ENCODE data around the gene MPST. TPM values are rescaled to one million over a fixed set of nuclear protein-coding genes. Genes with fewer than 3 reads are reported as not detected.
A peak's percentile ranks its signal among the peaks of the same experiment; 100 is the strongest.

Gene MPST
- total and polyA plus RNA-seq, 5 donors from 2014 or later, result 10.3 to 32.6 (median 22.0) TPM

DNA sequence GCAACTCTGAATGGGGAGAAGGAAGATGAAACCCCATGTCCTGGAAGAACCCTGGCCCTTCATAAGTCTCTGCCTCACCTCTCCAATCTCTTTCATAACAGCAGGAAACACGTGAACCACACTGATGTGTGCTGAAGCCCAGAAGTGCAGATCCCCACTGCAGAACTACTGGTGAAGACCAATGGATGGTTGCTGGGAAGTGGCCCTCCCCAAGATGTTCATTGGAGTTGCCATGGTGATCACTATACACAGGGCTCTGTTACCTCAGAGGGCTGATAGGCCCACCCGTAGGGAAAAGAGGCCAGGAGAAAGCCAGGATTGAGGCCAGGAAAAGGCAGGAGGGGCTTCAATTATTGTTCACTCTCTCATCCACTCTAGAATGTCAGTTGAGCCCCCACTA is 11.9 kb upstream of the MPST start:
- Mint-ChIP-seq H3K27ac (no peak overlapping the region), H3K27me3 (peaks cover 32% of the 10 kb centered on the region), H3K9me3 (peaks cover 0 to 1% (median 0%) of the 10 kb centered on the region in 7 donors), H3K4me1 (peaks cover 0 to 2% (median 0%) of the 10 kb centered on the region in 4 donors), H3K36me3 (no peaks in the 10 kb centered on the region), H3K4me3 (no peak overlapping the region)
- Histone ChIP-seq H3K27ac (ENCODE audit: insufficient read depth, low read length, poor library complexity, severe bottlenecking) (no peak overlapping the region), H3K36me3 (ENCODE audit: control insufficient read depth, insufficient read depth, low read length) (no peaks in the 10 kb centered on the region), H3K9me3 (ENCODE audit: control insufficient read depth in 2 of 2, low read length in 2 of 2) (peaks cover 0 to 1% of the 10 kb centered on the region in 2 experiments), H3K4me3 (ENCODE audit: low read depth, low read length) (no peak overlapping the region), H3K4me1 (ENCODE audit: control insufficient read depth, insufficient read depth, low read length, poor library complexity, severe bottlenecking) (no peaks in the 10 kb centered on the region), H3K27me3 (ENCODE audit: control insufficient read depth, insufficient read depth, low read length) (peaks cover 3% of the 10 kb centered on the region)
- ATAC-seq (ENCODE audit: low read depth in 2 of 2) (no peak), DNase-seq (peak in 1 of 3 donors; percentile 14)

DNA sequence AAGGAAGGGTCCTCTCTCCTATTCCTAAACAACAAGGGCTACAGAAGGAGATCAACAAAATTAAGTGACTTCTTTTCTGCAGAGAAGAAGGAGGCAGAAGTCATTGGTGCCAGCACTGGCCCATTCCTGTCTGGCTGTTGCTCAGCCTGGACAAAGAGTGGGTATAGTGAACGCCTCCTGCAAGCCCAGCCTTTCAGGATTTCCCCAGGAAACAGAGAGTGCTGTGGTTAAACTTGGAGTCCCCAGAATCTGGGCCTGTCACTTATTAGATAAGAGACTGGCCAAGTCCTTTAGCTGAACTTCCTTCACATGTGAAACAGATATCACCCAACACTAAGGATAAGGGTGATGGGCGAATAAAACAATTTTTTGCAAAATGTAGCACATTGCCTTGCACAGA is 11.2 kb upstream of the MPST start:
- H3K27me3 Mint-ChIP-seq, result peaks cover 32% of the 10 kb centered on the region
- ATAC-seq (ENCODE audit: low read depth in 2 of 2), result no peak
- H3K4me3 ChIP-seq (ENCODE audit: low read depth, low read length), result no peak overlapping the region

DNA sequence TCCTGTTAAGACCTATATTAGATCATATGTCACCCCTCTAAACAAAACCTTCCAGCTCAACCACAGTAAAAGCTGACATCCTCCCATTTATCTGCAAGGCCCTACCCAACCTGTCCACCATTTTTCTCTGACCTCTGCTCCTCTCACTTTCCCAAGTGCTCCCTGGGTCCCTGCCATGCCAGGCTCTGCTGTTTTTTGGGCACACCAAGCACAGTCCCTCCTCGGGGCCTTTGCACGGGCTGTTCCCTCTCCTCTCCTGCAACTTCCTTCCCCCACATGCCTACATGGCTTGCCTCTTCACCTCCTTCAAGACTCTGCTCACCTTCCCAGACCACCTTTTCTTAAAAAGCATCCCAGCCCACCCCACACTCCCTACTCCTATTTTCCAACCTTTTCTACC is 10.1 kb upstream of the MPST start:
- no peak for DNase-seq
- H3K4me1 Mint-ChIP-seq, result peaks cover 0 to 2% (median 0%) of the 10 kb centered on the region in 4 donors
- Histone ChIP-seq H3K4me3 (ENCODE audit: low read depth, low read length) (no peak overlapping the region), H3K27ac (ENCODE audit: insufficient read depth, low read length, poor library complexity, severe bottlenecking) (no peak overlapping the region), H3K9me3 (ENCODE audit: control insufficient read depth in 2 of 2, low read length in 2 of 2) (peaks cover 0 to 1% of the 10 kb centered on the region in 2 experiments), H3K36me3 (ENCODE audit: control insufficient read depth, insufficient read depth, low read length) (no peaks in the 10 kb centered on the region), H3K27me3 (ENCODE audit: control insufficient read depth, insufficient read depth, low read length) (peaks cover 3% of the 10 kb centered on the region), H3K4me1 (ENCODE audit: control insufficient read depth, insufficient read depth, low read length, poor library complexity, severe bottlenecking) (no peaks in the 10 kb centered on the region)
- H3K36me3 Mint-ChIP-seq, result no peaks in the 10 kb centered on the region
- no peak for ATAC-seq (ENCODE audit: low read depth in 2 of 2)
- H3K27me3 Mint-ChIP-seq, result peaks cover 32% of the 10 kb centered on the region
- H3K4me3 Mint-ChIP-seq, result no peak overlapping the region
- no peak overlapping the region for H3K27ac Mint-ChIP-seq
- H3K9me3 Mint-ChIP-seq, result peaks cover 0 to 1% (median 0%) of the 10 kb centered on the region in 7 donors

More for the DNA sequence above, 11.2 kb upstream of the MPST start:
- no peaks in the 10 kb centered on the region for H3K4me1 ChIP-seq (ENCODE audit: control insufficient read depth, insufficient read depth, low read length, poor library complexity, severe bottlenecking)
- H3K36me3 ChIP-seq (ENCODE audit: control insufficient read depth, insufficient read depth, low read length), result no peaks in the 10 kb centered on the region
- Mint-ChIP-seq H3K9me3 (peaks cover 0 to 1% (median 0%) of the 10 kb centered on the region in 7 donors), H3K4me1 (peaks cover 0 to 2% (median 0%) of the 10 kb centered on the region in 4 donors), H3K4me3 (no peak overlapping the region), H3K27ac (no peak overlapping the region), H3K36me3 (no peaks in the 10 kb centered on the region)
- no peak for DNase-seq
- peaks cover 0 to 1% of the 10 kb centered on the region in 2 experiments for H3K9me3 ChIP-seq (ENCODE audit: control insufficient read depth in 2 of 2, low read length in 2 of 2)
- no peak overlapping the region for H3K27ac ChIP-seq (ENCODE audit: insufficient read depth, low read length, poor library complexity, severe bottlenecking)
- peaks cover 3% of the 10 kb centered on the region for H3K27me3 ChIP-seq (ENCODE audit: control insufficient read depth, insufficient read depth, low read length)

DNA sequence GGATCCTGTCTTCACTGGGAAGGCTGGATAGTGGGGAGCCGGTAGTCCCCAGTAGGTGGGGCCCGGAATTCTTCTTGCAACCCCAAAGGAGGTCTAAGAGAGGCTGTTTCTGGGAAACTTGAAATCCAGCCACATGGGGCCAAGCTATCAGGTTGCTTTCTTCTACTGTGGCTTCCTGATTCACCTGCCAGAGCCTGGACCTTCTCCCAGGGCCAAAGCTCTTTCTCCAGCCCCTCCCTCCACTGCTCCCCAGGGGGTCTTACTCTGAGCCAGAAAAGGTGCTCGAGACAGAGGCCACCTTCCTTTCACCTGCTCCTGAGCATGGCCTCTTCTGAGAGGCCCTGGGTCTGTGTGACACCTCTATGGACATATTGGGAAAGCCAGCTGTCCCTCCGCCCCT is 9.4 kb upstream of the MPST start:
- Histone ChIP-seq H3K27ac (ENCODE audit: insufficient read depth, low read length, poor library complexity, severe bottlenecking) (no peak overlapping the region), H3K4me1 (ENCODE audit: control insufficient read depth, insufficient read depth, low read length, poor library complexity, severe bottlenecking) (no peaks in the 10 kb centered on the region), H3K4me3 (ENCODE audit: low read depth, low read length) (no peak overlapping the region), H3K9me3 (ENCODE audit: control insufficient read depth in 2 of 2, low read length in 2 of 2) (no peaks in the 10 kb centered on the region), H3K27me3 (ENCODE audit: control insufficient read depth, insufficient read depth, low read length) (peaks cover 3% of the 10 kb centered on the region), H3K36me3 (ENCODE audit: control insufficient read depth, insufficient read depth, low read length) (no peaks in the 10 kb centered on the region)
- H3K4me3 Mint-ChIP-seq, result no peak overlapping the region
- no peak for DNase-seq
- no peaks in the 10 kb centered on the region for H3K9me3 Mint-ChIP-seq
- H3K36me3 Mint-ChIP-seq, result no peaks in the 10 kb centered on the region
- peaks cover 0 to 2% (median 0%) of the 10 kb centered on the region in 4 donors for H3K4me1 Mint-ChIP-seq
- ATAC-seq (ENCODE audit: low read depth in 2 of 2), result no peak
- no peak overlapping the region for H3K27ac Mint-ChIP-seq
- H3K27me3 Mint-ChIP-seq, result peaks cover 27% of the 10 kb centered on the region

DNA sequence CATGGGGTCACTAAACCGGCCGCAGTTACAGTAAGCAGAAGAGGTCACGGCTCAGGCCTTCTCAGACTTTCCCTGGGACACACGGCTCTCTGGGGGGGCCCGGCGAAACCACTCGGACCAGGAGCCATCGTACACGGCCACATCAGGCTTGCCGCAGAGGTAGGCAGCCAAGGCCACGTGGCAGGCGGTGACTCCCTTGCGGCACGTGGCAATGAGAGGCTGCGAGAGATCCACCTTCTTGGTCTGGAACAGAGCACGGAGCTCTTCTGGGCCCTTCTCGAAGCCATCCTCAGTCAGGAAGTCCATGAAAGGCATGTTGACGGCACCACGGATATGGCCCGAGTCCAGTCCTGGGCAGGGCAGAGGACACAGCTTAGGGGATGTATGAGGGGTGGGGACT is 8.6 kb upstream of the MPST start:
- Histone ChIP-seq H3K36me3 (ENCODE audit: control insufficient read depth, insufficient read depth, low read length) (no peaks in the 10 kb centered on the region), H3K27ac (ENCODE audit: insufficient read depth, low read length, poor library complexity, severe bottlenecking) (no peak overlapping the region), H3K9me3 (ENCODE audit: control insufficient read depth in 2 of 2, low read length in 2 of 2) (no peaks in the 10 kb centered on the region), H3K27me3 (ENCODE audit: control insufficient read depth, insufficient read depth, low read length) (peaks cover under 1% of the 10 kb centered on the region), H3K4me3 (ENCODE audit: low read depth, low read length) (no peak overlapping the region), H3K4me1 (ENCODE audit: control insufficient read depth, insufficient read depth, low read length, poor library complexity, severe bottlenecking) (no peaks in the 10 kb centered on the region)
- no peak for ATAC-seq (ENCODE audit: low read depth in 2 of 2)
- peaks cover 0 to 2% (median 0%) of the 10 kb centered on the region in 4 donors for H3K4me1 Mint-ChIP-seq
- no peaks in the 10 kb centered on the region for H3K9me3 Mint-ChIP-seq
- H3K36me3 Mint-ChIP-seq, result no peaks in the 10 kb centered on the region
- H3K27me3 Mint-ChIP-seq, result peaks cover 20% of the 10 kb centered on the region
- no peak overlapping the region for H3K27ac Mint-ChIP-seq
- H3K4me3 Mint-ChIP-seq, result no peak overlapping the region
- DNase-seq, result no peak

DNA sequence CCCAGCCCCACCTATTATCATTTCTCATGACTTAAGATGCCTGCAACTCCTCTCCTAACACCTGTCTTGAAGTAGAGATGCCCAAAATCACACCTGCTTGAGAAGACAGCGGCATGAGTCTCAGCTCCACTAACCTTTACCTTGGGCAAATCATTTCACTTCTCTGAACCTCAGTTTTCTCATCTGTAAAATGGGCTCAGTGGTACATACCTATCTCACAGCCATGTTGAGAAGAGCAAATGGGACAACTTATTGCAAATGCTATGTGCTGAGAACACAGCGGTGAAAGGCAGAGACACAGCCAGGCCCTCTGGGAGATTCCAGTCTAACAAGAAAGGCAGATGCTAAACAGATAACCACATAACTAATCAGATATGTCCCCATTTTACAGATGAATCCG is 8.1 kb upstream of the MPST start:
- no peaks in the 10 kb centered on the region for H3K36me3 Mint-ChIP-seq
- H3K4me1 Mint-ChIP-seq, result peaks cover 0 to 2% (median 0%) of the 10 kb centered on the region in 4 donors
- ATAC-seq (ENCODE audit: low read depth in 2 of 2), result no peak

DNA sequence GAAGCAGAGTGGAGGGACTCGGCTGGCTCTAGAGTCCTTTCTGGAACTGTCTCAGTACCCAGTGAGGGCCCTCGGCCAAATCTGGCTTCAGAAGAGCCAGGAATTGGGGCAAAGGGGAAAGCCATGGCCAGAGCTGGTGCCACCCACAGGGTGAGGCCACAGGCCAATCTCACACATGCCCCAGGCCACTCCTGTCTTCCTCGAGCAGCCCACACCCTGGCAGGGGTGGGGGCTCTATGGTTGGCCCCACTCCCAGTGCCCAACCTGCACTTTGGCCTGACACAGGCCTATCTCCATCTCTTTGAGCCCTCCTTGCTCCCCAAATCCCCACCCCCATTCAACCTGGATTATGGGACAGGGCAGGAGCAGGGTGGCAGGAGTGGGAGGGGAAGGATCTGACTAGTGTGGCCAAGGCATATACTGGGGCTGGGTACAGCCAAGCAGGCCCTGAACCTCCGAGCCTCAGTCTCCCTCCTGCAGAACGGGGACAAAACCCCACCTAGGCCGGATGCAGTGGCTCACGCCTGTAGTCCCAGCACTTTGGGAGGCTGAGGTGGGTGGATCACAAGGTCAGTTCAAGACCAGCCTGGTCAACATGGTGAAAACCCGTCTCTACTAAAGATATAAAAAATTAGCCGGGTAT is 7.2 kb upstream of the MPST start:
- no peak for ATAC-seq (ENCODE audit: low read depth in 2 of 2)
- DNase-seq, result no peak
- no peaks in the 10 kb centered on the region for H3K4me1 ChIP-seq (ENCODE audit: control insufficient read depth, insufficient read depth, low read length, poor library complexity, severe bottlenecking)
- no peak overlapping the region for H3K27ac Mint-ChIP-seq
- H3K4me3 Mint-ChIP-seq, result peak overlapping the region in 1 of 4 donors; percentile 44
- H3K27me3 ChIP-seq (ENCODE audit: control insufficient read depth, insufficient read depth, low read length), result no peaks in the 10 kb centered on the region
- H3K27ac ChIP-seq (ENCODE audit: insufficient read depth, low read length, poor library complexity, severe bottlenecking), result no peak overlapping the region
- no peaks in the 10 kb centered on the region for H3K9me3 ChIP-seq (ENCODE audit: control insufficient read depth in 2 of 2, low read length in 2 of 2)
- H3K9me3 Mint-ChIP-seq, result no peaks in the 10 kb centered on the region
- peaks cover 0 to 2% (median under 1%) of the 10 kb centered on the region in 4 donors for H3K4me1 Mint-ChIP-seq
- no peaks in the 10 kb centered on the region for H3K36me3 Mint-ChIP-seq
- H3K4me3 ChIP-seq (ENCODE audit: low read depth, low read length), result no peak overlapping the region
- peaks cover 20% of the 10 kb centered on the region for H3K27me3 Mint-ChIP-seq
- H3K36me3 ChIP-seq (ENCODE audit: control insufficient read depth, insufficient read depth, low read length), result no peaks in the 10 kb centered on the region

More for the DNA sequence above, 8.1 kb upstream of the MPST start:
- H3K27ac Mint-ChIP-seq, result peak overlapping the region in 1 of 3 donors; percentile 26
- no peaks in the 10 kb centered on the region for H3K36me3 ChIP-seq (ENCODE audit: control insufficient read depth, insufficient read depth, low read length)
- no peak for DNase-seq
- no peak overlapping the region for H3K27ac ChIP-seq (ENCODE audit: insufficient read depth, low read length, poor library complexity, severe bottlenecking)
- H3K9me3 ChIP-seq (ENCODE audit: control insufficient read depth in 2 of 2, low read length in 2 of 2), result no peaks in the 10 kb centered on the region
- H3K4me3 Mint-ChIP-seq, result no peak overlapping the region
- H3K4me1 ChIP-seq (ENCODE audit: control insufficient read depth, insufficient read depth, low read length, poor library complexity, severe bottlenecking), result no peaks in the 10 kb centered on the region
- peaks cover 20% of the 10 kb centered on the region for H3K27me3 Mint-ChIP-seq
- H3K9me3 Mint-ChIP-seq, result no peaks in the 10 kb centered on the region
- no peaks in the 10 kb centered on the region for H3K27me3 ChIP-seq (ENCODE audit: control insufficient read depth, insufficient read depth, low read length)
- no peak overlapping the region for H3K4me3 ChIP-seq (ENCODE audit: low read depth, low read length)

DNA sequence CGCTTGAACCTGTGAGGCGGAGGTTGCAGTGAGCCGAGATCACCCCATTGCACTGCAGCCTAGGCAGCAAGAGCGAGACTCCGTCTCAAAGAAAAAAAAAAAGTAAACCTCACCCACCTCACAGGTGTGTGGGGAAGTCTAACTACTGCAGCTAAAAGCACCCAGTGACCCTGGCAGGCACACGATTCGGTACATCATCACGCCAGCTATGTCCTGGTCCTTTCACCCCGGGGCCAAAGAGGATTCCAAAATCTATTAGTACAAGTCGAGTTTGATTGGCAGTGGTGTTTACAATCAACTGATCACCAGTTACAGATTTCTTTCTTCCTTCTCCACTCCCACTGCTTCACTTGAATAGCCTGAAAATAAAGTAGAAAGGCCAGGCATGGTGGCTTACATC is 6.6 kb upstream of the MPST start:
- DNase-seq (no peak), ATAC-seq (ENCODE audit: low read depth in 2 of 2) (no peak)
- Histone ChIP-seq H3K4me3 (ENCODE audit: low read depth, low read length) (no peak overlapping the region), H3K36me3 (ENCODE audit: control insufficient read depth, insufficient read depth, low read length) (no peaks in the 10 kb centered on the region), H3K4me1 (ENCODE audit: control insufficient read depth, insufficient read depth, low read length, poor library complexity, severe bottlenecking) (no peaks in the 10 kb centered on the region), H3K27ac (ENCODE audit: insufficient read depth, low read length, poor library complexity, severe bottlenecking) (no peak overlapping the region), H3K9me3 (ENCODE audit: control insufficient read depth in 2 of 2, low read length in 2 of 2) (no peaks in the 10 kb centered on the region), H3K27me3 (ENCODE audit: control insufficient read depth, insufficient read depth, low read length) (no peaks in the 10 kb centered on the region)
- Mint-ChIP-seq H3K4me1 (peaks cover 0 to 6% (median 3%) of the 10 kb centered on the region in 4 donors), H3K9me3 (no peaks in the 10 kb centered on the region), H3K27ac (peak overlapping the region in 1 of 3 donors; percentile 25), H3K27me3 (peaks cover 17% of the 10 kb centered on the region), H3K4me3 (peak overlapping the region in 1 of 4 donors; percentile 44), H3K36me3 (no peaks in the 10 kb centered on the region)

Measured in CD4-positive, CD25-positive, alpha-beta regulatory T cell (primary cell).